Measurements from ENCODE around the gene ARSB. TPM values are rescaled to one million over a fixed set of nuclear protein-coding genes. Genes with fewer than 3 reads are reported as not detected.
"Not testable (repeated sequence)": the region's sequence is repeated elsewhere in the genome, so short reads cannot be mapped to it uniquely, and the experiment has no call there.

The ARSB gene
- total RNA-seq, 1 experiment from 2014 or later: 11.7 TPM

DNA sequence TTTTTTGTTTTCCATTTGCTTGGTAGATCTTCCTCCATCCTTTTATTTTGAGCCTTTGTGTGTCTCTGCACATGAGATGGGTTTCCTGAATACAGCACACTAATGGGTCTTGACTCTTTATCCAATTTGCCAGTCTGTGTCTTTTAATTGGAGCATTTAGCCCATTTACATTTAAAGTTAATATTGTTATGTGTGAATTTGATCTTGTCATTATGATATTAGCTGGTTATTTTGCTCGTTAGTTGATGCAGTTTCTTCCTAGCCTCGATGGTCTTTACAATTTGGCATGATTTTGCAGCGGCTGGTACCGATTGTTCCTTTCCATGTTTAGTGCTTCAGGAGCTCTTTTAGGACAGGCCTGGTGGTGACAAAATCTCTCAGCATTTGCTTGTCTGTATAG is 133.2 kb downstream of the ARSB start:
- DNase-seq (ENCODE audit: low read depth): not testable (repeated sequence)

DNA sequence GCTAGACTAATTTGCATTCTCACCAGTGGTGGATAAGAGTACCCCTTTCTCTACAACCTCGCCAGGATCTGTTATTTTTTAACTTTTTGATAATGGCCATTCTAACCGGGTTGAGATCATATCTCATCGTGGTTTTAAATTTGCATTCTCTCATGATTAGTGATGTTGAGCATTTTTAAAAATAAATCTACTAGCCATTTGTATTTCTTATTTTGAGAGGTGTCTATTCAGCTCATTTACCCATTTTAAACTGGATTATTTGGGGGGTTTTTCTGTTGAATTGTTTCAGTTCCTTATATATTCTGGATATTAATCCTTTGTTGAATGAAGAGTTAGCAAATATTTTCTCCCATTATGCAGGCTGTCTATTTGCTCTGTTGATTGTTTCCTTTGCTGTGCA is 139.6 kb downstream of the ARSB start:
- DNase-seq (ENCODE audit: low read depth): no peak

DNA sequence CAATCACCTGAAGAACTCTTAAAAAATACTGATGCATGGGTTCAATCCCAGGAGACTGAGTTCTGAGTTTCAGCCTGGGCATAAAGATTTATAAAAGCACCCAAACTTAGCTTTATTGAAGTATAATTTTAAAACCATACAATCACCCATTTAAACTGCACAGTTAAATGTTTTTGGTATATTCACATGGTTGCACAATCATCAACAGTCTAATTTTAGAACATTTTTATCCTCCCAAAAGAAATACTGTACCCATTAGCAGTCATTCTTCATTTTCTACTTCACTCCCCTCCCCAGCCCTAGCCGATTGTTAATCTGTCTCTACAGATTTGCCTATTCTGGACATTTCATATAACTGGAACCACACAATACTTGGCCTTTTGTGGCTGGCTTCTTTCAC is 141.7 kb downstream of the ARSB start:
- DNase-seq (ENCODE audit: low read depth): no peak

DNA sequence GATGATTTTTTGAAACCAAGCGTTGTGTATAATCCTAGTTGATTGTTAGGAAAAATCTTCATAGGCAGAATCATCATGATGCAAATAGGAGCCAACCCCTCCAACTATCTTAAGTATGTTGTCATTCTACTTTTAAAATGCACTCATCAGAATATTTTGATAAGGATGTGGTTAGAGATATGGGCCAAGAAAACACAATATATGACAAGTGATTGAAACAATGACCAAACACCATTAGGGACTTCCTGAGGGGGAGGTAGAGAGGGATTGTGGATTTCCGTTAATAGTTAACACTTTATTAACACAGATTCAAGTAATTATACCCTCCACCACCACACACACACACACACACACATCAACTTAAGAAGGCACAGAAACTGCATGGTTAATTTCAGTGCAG is 143.3 kb downstream of the ARSB start:
- no peak for DNase-seq (ENCODE audit: low read depth)

DNA sequence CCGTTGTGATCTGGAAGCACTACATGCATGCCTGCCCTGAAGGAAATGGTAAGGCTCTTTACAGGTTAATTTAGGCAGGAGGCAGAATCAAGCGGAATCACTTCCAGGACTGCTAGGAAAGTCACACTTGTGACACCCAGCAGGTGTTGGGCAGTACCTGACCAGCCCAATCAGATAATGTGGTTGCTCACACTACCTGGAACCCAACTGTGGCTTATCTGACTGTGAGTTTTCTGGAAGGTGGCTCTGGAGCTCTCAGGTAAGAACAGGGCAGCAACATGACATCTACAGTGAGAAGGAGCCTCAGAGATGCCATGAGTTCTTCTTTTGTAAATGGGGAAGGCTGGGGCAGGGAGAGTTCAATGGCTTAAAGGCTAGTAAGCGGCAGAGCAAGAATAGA is 146.4 kb downstream of the ARSB start:
- DNase-seq (ENCODE audit: low read depth): no peak

DNA sequence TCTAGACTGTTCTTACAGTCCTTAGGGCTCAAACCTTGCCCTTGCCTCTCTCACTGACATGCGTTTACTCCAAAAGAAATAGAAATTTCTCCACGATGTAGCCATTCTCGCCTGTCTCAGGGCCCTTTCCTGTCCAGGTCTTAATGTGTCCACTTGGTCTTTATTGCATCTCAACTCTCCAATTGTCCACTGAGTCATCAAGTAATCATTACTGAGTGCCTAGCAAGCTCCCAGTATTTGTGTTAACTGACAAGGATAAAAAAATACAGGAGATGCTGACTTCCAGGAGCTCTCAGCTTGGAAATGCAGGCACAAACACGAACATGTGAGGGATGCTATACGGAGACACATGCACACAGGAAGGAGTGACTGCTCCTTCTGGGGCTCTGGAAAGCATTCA is 147.3 kb downstream of the ARSB start:
- DNase-seq (ENCODE audit: low read depth): no peak

DNA sequence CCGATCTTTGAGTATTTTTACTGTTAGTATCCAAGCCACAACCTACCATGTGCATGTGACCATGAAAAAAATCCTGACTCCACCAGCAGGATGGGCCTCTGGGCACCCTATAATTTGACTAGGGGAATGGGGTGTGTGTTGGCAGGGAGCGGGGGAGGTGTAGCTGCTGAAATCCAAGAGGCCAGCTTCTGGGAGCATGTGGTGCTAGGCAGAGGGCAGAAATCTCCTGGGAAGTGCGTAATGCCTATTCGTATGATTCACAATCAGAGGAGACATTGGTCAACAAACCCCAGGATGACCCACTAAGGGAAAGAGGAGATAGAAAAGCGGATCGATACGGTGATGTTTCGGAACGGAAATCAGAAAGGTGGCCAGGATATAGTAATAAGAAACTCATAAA is 149.9 kb downstream of the ARSB start:
- no peak for DNase-seq (ENCODE audit: low read depth)

DNA sequence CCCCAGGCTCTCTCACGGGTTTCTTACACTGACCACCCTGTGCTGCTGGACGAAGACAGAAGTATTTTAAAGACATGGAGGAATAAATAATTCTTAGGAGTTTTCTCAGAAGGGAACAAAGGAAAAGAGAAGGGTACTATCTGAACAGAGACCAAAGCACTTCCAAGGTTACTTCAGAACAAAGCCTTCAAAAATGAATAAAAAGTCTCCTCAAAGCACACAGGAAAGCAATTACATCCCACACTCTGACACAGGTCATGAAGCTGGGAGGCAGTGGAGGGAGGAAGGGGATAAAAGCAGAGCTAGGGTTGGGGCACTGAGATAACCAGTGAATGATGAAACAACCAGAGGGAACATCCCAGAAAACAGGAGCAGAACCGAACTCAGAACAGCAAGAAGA is 151.8 kb downstream of the ARSB start:
- DNase-seq (ENCODE audit: low read depth): no peak

DNA sequence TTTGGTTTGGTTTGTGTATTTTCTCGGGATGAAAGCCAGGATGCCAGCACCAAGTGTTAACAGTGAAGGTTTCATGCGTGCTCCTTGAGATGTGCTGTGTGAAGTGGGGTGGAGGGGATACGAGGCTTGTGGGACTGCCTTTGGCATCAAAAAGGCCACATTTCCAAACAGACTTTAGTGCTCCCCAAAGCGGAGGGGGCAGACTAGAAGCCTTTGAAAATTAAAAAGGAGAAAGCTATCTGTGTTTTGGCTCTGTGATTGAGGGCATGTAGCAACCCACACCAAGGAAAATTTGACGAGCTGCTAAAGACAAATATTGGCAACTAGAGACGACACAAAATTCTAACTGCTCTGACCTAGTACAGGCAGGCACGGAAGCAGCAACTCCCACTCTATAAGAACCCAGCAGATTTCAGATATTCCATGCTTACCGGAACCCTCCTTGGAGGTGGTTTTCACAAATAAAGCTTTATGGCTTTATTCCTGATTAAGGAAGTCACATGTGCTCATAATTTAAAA is 154.5 kb downstream of the ARSB start:
- DNase-seq (ENCODE audit: low read depth): no peak

DNA sequence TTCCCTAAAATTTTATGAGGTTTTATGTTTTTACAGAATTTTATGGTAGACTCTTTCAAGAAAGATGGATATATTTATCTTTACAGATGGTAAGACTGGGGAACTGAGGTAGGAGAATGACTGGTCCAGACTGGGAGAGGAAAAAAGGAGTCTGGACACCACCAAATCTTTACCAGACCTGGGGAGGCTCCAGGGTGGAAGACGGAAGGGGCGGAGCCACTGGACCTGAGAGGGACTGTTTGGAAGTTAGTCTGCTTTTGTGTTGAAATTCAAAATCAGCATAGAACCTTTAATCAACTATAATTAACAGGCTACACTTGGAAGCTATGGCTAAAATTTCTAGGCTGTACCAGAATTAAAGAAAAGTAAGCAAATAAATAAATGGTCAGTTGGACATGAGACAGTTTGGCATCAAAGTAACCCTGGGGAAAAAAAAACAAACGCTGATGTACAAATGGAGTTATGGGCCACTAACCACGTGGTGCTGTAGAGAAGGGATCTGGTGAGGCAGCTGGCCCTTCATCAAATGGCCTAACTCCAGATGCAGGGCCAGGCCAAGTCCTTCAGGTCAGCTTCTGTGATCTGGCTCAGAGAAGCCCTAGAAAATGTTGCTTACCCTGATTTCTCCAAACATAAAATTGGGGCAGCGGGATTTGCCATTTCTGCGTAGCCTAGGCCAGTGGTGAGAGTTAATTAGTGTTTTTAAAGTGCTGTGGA is 155.1 kb downstream of the ARSB start:
- DNase-seq (ENCODE audit: low read depth): no peak

DNA sequence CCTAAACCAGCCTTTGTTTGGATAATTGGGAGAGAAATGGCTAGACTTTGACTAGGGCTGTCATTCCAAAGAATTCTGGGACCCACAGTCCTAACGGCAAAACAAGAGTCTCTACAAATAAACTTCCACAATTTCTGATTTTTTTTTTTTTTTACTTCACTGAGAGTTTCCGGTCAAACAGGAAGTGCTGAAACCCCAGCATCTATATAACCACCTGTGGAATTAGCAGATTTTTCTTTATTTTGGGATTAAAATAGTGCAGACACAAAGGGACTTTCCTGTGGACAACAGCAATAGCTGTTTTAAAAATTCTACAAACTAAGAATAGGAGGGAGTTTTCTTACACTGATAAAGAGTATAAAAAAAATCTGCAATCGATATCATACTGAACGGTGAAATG is 157.4 kb downstream of the ARSB start:
- no peak for DNase-seq (ENCODE audit: low read depth)

DNA sequence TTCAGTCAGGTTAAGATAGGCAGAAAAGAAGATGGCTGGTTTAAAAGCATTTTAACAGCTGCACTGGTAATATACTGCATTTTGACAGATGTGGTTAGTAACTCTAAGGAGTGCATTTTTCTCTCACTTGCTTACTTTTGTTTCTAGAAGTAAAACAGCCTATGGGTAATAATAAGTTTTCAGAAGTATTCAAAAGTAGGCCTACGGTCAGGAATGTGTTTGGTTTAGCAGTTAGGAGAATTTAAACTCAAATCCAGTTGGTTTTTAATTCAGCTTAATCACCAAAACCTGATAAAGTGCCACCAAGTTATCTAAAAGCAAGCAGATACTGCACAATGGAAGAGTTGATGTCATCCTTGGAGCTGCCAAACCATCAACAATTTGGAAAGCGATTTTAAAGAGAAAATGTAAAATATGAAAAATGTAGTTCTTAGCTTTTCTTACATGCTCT is 160.3 kb downstream of the ARSB start:
- no peak for DNase-seq (ENCODE audit: low read depth)

DNA sequence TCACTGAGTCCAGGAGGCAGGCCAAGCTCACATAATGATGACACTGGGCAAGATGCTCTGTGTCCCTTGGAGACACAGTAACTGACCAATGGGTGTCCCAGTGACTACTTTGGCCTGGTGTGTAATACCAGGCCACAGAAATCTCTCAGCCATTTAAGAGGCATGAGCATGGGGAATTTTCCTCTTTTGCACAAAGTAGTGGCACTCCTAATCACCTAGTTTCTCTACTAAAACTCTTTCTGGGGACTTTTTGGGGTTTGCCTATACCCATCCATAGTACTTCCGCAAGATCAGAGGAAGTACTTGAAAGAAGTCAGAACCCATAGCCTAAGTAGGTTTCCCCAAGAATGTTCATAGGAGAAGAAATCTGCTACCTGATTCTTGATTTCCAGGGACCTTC is 161.9 kb downstream of the ARSB start:
- no peak for DNase-seq (ENCODE audit: low read depth)

DNA sequence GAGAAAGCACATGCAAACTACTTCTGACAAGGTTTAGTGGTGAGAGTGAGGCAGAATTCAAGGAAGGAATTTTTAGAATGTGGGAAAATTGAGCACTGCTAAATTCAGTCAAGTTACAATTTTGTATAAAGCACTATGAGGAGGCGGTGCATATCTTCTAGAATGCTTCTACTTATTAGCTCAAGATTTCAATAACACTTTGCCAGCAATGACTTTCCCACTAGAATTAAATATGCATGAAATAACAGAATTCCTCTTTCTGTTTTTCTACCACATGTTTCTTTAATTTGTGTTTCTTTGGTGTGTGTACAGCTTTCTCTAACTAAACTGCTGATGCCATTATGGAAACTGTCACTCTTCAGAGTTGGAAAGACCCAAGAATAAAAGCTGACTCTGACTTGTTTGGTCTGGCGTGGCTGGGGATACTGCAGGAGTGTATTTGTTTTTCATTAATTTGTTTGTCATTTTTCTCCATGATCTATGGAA is 163.5 kb downstream of the ARSB start:
- DNase-seq (ENCODE audit: low read depth): no peak

DNA sequence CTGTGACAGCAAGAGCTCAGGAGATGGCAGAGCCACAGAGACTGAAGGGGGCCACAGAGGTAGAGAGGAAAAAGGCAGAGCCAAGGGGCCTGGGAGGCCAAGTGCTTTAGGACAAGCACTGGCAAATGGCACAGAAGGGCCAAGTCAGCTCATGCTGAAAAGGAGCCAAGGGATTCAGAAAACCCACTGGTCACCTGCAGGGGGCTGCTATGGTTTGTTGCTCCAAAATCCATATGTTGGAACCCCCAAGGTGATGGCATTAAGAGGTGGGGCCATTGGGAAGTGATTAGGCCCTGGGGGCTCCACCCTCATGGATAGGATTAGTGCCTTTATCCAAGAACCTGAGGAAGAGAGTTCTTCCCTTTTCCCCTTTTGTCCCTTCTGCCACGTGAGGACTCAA is 165.4 kb downstream of the ARSB start:
- DNase-seq (ENCODE audit: low read depth): no peak

DNA sequence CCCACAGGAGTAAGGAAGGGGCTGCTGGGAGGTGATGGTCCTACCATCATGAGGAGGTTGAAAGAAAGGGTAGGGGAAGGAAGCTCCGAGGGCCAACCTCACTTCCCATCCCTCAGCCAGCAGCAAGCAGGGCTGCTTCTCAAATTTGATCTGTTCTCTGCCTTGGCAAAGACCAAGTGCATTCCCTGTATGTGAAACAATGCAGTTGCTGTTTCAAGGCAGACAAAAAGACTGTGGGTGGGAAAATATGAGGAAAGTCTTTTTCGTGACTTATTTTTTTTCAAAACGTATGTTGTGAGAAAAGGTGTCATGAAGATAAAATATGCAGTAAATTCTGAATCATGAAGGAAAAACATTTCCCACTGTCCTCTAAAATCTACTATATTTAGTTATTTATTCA is 165.9 kb downstream of the ARSB start:
- DNase-seq (ENCODE audit: low read depth): no peak

DNA sequence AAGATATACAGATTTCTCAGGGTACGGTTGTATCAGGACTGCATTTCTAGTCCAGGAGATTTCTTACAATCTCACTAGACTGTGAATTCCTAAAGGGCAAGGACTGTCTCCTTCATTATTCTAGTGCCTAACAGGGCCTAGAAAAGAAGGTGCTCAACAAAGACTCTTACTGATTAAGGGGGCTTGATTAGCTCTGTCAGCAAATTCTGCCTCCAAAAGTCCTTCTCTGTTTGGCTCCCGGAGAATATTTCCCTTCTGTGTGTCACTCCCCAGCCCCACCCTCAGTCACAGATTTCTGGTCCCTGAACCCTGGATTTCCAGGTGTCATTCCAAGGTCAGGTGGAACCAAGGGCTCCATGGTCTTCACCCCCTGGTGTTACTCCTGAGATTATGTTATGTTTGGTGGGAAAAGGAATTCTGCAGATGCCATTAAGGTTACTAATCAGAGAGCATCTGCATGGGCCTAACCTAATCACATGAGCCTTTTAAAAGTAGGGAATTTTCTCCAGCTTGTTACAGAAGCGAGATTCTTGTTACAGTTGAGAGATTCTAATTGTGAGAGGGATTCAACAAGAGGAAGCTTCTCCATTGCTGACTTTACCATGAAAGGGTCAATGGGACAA is 168.9 kb downstream of the ARSB start:
- DNase-seq (ENCODE audit: low read depth): peak; percentile 27

DNA sequence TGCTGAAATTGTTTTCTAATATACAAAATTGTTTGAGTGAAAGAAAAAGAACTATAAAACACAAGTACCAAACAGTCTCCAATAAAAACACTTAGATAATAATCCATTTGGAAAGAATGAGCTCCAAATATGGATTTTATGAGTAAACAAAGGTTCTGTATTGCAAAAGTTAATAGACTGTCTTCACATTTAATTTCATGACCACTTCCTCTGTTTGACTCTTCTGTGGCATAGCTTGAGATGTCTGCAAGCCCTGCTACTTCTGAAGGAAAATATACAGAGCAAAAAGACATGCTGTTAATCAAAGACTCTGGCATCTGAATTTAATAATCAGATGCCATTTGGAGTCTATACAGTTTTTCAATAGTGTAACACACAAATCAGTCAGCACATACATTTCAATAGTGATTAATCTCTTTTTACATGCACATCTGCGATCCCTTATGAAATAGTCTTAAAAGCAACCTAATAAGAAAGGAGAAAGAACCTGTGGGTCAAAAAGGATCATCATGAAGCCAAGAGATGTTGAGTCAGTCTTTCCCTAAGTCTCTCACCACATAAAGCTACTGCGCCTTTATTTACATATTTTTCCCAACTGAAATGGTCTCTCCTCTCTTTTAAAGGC is 171.1 kb downstream of the ARSB start:
- DNase-seq (ENCODE audit: low read depth): no peak

DNA sequence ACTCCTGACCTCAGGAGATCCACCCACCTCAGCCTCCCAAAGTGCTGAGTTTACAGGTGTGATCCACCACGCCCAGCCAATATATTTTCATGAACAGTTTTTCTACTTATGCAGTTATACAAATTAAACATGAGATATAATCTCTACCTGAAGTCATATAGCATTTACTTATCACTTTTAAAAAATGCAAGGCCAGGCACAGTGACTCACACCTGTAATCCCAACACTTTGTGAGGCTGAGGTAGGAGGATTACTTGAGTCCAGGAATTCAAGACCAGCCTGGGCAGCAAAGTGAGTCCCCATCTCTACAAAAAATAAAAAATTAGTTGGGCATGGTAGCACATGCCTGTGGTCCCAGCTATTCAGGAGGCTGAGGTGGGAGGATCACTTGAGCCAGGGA is 171.8 kb downstream of the ARSB start:
- DNase-seq (ENCODE audit: low read depth): no peak

DNA sequence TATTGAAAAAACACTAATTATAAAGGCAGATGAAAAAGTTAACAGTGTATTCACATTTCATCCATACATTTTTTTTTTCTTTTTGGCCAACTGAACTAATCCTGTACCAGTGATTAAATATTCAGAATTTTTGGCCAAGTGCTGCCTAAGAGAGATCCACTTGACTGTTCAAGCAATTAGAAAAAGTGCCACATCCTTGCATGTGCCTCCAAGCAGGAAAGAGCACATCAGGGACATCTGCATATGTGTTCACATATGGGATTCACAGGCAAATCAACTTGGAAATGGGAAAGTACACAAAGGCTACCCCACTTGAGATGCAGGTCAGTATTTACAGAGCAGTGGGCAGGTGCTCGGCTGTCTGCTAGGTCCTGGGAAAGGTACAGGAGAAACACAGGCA is 173.2 kb downstream of the ARSB start:
- DNase-seq (ENCODE audit: low read depth): no peak

DNA sequence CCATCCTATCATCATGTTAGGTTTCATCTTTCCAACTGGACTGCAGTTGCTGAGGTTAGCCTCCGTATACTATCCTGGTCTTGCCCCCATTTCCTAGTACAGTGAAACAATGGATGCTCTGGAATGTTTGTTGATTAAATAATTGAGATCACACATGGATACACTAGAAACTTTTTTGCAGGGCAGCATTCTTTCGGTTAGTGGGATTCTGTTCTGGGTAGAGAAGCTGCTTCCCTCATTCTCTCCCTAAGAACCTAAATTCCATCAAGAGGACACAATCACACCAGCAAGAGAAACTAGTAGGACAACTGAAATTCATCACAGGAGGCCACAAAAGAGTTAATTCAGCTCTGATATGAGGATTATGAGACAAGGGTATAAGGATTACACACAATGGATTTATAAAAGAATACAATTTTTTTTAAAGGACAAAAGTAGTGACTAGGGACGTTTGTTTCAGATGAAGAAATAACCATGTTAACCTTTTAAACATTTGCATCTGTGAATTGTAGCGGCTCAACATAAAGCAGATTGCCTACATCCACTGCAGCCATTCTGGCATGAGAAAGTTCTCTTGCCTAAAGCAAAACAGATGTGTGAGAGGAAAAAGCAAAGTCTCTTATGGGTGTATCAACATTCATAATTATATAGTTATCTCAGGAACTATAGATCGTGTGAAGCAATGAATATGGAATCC is 173.8 kb downstream of the ARSB start:
- no peak for DNase-seq (ENCODE audit: low read depth)
